Body of pancreas (tissue), 4 donors: Measurements from ENCODE around the gene CABP1.

Experiments used
- CTCF ChIP-seq, 7 experiments: fragments of 450-650 bp in 4 of 7; fragments of 200-600 bp in 3 of 7; sonication (generic) in 3 of 7; IDR thresholded peaks; one replicate each; pipeline ENCODE4 v1.5.1; 2016 to 2019; ENCODE audit warnings: antibody characterized with exemption in 7 of 7
- POLR2A ChIP-seq, 3 donors: fragments of 450-650 bp; IDR thresholded peaks; one replicate each; pipeline ENCODE4 v1.6.1; 2016; ENCODE audit warnings: antibody characterized with exemption in 3 of 3, mild to moderate bottlenecking in 2 of 3

DNA sequence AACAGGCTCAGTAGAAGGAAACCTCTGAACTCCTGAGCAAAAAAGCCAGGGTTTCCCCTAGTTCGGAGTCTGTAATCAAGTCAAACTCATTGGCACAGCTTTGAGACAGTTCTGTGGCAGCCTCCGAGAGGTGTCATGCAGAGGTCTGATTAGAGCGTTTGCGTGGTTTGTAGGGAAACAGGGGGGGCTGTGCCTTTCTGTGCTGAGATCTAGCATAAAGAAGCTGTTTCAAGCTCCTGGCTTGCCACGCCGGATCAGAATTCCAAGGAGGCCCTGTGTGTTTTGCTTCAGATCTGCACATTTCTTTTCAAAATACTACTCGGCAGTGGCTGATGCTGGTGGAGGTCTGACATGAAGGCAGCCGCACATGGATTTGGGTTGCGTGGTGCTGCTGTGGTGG is 1.7 kb downstream of the CABP1 start:
- TF ChIP-seq CTCF (IDR thresholded peaks at IDR 0.05) (no peak), POLR2A (IDR thresholded peaks at IDR 0.05) (no peak)
